ENCODE data around the gene TBC1D4. TPM values are rescaled to one million over a fixed set of nuclear protein-coding genes. Genes with fewer than 3 reads are reported as not detected.

Gene TBC1D4
- total RNA-seq, 4 donors from 2014 or later, result 31.0 to 91.3 (median 46.1) TPM

- DNase-seq, result no peak
- intact Hi-C loops (cut with DNase I; ENCODE audit: low total_unique reads) (loop anchor here (10.0 kb wide), 1 partner anchor 62 kb away; the partner anchor contains the start of gene UCHL3), in situ Hi-C loops (cut with MboI; ENCODE audit: low pct_ligation_motif_present in 1 of 4, low pct_unique_long_range_greater_than_20kb in 1 of 4, low sequenced_read_pairs in 3 of 4) (loop anchor here in 3 of 4 donors (10.0 to 25.0 kb wide), 3 partner anchors 62 to 120 kb away; partner anchors contain the start of gene UCHL3 (in 1 of the 3))
- Histone ChIP-seq H3K27me3 (peaks cover 9% of the 10 kb centered on the region), H3K9me3 (no peaks in the 10 kb centered on the region), H3K4me3 (peak overlapping the region in 3 of 4 donors; percentile 79 to 92 (median 83)), H3K4me1 (peaks cover 0 to 19% (median 11%) of the 10 kb centered on the region in 4 donors), H3K27ac (peak overlapping the region; percentile 75 to 90 (median 84)), H3K36me3 (no peaks in the 10 kb centered on the region)
- no peak for TF ChIP-seq POLR2AphosphoS5 (IDR thresholded peaks at IDR 0.05)
- peak in 1 of 5 experiments; percentile 5 for TF ChIP-seq CTCF (IDR thresholded peaks at IDR 0.05)
- WGBS, 2 donors (ENCODE audit: low coverage in 1 of 2), result 0% methylated on average over 1 of the region's 1 CpG
These were observed 781 bp upstream of the TBC1D4 start for GRCh38 chr13:75482820-75483079.

- DNase-seq, result peak; percentile 24
- in situ Hi-C loops (cut with MboI; ENCODE audit: low pct_ligation_motif_present in 1 of 4, low pct_unique_long_range_greater_than_20kb in 1 of 4, low sequenced_read_pairs in 3 of 4), result loop anchor here in 3 of 4 donors (10.0 to 25.0 kb wide), 3 partner anchors 63 to 119 kb away; partner anchors contain the start of gene UCHL3 (in 1 of the 3)
- Histone ChIP-seq H3K9me3 (no peaks in the 10 kb centered on the region), H3K27ac (peak overlapping the region; percentile 75 to 90 (median 84)), H3K4me3 (peak overlapping the region; percentile 79 to 92 (median 86)), H3K36me3 (no peaks in the 10 kb centered on the region), H3K27me3 (no peaks in the 10 kb centered on the region), H3K4me1 (peaks cover 0 to 19% (median 11%) of the 10 kb centered on the region in 4 donors)
- intact Hi-C loops (cut with DNase I; ENCODE audit: low total_unique reads), result loop anchor here (10.0 kb wide), 1 partner anchor 63 kb away; the partner anchor contains the start of gene UCHL3
- TF ChIP-seq CTCF (IDR thresholded peaks at IDR 0.05) (no peak), POLR2A (IDR thresholded peaks at IDR 0.05) (no peak), POLR2AphosphoS5 (IDR thresholded peaks at IDR 0.05) (no peak), EP300 (IDR thresholded peaks at IDR 0.05; ENCODE audit: low read depth) (no peak)
- WGBS, 2 donors (ENCODE audit: low coverage in 1 of 2), result 1% methylated on average over 29 of the region's 100 CpGs; no CpG with 5 or more reads in 1 of the 2 donors
These were observed 546 bp downstream of the TBC1D4 start for GRCh38 chr13:75481176-75482069.

- H3K36me3 ChIP-seq, result no peaks in the 10 kb centered on the region
- peaks cover 0 to 19% (median 11%) of the 10 kb centered on the region in 4 donors for H3K4me1 ChIP-seq
- peak overlapping the region; percentile 75 to 90 (median 84) for H3K27ac ChIP-seq
- H3K27me3 ChIP-seq, result no peaks in the 10 kb centered on the region
- in situ Hi-C loops (cut with MboI; ENCODE audit: low pct_ligation_motif_present in 1 of 4, low pct_unique_long_range_greater_than_20kb in 1 of 4, low sequenced_read_pairs in 3 of 4), result loop anchor here in 3 of 4 donors (10.0 to 25.0 kb wide), 3 partner anchors 64 to 118 kb away; partner anchors contain the start of gene UCHL3 (in 1 of the 3)
- intact Hi-C loops (cut with DNase I; ENCODE audit: low total_unique reads), result loop anchor here (10.0 kb wide), 1 partner anchor 64 kb away; the partner anchor contains the start of gene UCHL3
- H3K9me3 ChIP-seq, result no peaks in the 10 kb centered on the region
- peak in 2 of 3 donors; percentile 10 to 16 for TF ChIP-seq POLR2AphosphoS5 (IDR thresholded peaks at IDR 0.05)
- TF ChIP-seq POLR2A (IDR thresholded peaks at IDR 0.05), result peak; percentile 34
- no peak for TF ChIP-seq EP300 (IDR thresholded peaks at IDR 0.05; ENCODE audit: low read depth)
- TF ChIP-seq CTCF (IDR thresholded peaks at IDR 0.05), result no peak
- 2% methylated on average over 45 of the region's 48 CpGs; no CpG with 5 or more reads in 1 of the 2 donors for WGBS, 2 donors (ENCODE audit: low coverage in 1 of 2)
- peak; percentile 77 for DNase-seq
- H3K4me3 ChIP-seq, result peak overlapping the region; percentile 79 to 92 (median 86)
These were observed 1.2 kb downstream of the TBC1D4 start for GRCh38 chr13:75480671-75481175.
